CD4-positive, alpha-beta T cell treated with Interleukin-17A for 4 hours (primary cell): Measurements from ENCODE around the gene ARHGAP25.

Experiments
- DNase-seq: peaks from one replicate; pipeline ENCODE4 v3.0.0-alpha.2; 2020; ENCODE audit warnings: mixed read lengths

The ARHGAP25 gene

GRCh38 chr2:68734688-68735525, at the start of gene ARHGAP25:
TSS of gene ARHGAP25 (plus strand) at chr2:68734811. CDS start at chr2:68735200, 389 bp downstream.
- DNase-seq, result peak; percentile 57

DNA sequence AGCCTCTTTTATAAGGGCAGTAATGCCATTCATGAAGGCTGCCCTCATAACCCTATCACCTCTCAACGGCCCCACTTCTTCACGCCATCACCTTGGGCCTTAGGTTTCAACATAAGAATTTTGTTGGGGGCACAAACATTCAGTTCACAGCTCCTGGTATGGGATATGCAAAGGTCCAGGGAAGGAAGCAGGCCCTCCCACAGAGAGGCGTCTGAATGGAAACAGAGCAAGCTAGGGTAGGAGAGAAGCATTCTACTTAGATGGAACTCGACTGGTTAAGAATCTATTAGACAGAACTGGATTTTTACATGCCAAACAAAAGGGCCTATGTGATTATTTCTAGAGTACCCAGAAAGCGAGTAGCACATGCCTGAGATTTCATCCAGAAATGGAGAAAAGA, 48.4 kb upstream of the ARHGAP25 start:
- DNase-seq, result no peak

DNA sequence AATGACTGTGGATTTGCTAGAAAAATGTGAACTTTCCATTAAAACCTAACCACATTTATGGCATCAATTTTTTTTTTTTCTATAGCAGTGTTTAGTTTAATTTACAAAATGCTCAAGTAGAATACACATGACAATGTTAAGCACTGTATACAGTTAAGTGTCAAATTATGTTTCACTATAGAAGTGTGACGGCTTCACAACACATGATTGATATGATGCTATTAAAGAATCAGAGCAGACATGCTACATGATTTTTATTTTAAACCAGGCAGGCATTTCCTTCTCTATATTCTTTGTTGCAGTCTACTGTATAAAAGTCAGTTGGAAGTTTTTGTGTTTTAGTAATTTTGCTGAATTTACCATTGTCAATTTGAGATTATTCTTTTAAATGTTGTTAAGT, 47.6 kb upstream of the ARHGAP25 start:
- no peak for DNase-seq

DNA sequence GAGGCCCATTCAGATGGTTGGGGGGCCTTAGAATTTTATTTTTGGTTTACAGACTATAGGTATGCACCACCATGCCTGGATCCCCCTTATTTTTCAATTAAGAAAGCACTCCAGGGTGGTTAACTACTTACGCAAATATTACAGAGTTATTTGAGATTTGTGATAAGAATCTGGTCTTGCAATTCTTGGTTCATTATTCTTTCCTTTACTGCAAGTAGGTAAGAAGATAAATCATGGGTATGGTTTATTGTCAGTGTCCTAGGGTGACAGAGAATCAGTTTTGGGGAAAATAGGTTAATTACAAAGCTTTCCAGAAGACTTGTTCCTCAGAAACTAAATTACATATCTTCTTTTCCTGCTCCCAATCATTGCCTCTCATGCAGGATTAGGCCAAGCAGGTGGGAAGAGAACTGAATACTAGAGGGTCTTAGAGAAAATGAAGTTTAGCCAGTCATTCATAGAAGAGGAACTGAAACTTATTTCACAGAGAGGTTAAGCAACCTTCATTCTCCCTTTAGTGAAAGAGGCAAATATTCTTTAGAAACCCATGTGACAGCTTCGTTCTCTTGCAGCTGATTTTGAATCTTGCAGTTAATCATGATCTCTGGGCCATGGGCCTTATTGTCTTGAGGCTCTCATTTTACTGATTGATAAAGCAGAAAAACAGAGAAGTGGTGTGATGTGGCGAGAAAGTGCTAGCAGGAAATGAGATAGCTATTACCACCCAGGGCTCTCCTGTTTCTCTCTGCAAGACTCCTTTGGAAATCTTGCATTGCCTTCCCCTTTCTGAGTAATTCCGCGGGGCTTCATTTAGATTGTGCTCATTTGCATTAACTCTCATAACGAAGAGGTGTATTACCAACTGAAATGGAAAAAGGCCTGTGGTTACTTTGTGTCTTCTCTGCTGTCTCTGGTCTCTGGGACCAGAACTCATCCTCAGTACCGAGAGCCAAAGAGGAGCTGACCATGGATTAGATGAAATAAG, 44.8 kb upstream of the ARHGAP25 start:
- no peak for DNase-seq

DNA sequence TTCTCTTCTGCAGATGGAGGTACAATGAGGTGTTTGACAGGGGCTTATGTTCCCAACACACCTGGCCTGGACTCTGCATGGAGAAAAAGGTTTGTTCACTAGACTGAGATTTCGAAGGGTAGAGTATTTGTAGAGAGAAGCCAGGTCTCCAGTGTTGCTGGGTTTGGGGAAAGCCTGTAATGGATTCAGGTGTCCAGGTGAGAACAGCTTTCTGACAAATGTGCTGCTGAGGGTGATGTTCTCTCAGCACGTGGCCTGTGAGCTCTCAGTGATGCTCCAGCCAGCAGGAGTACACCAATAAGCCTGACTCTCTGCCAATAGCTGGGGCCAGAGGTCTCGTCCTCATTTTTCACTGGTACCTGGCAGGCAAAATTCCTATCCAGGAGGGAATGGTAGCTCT, 43.8 kb upstream of the ARHGAP25 start:
- no peak for DNase-seq

DNA sequence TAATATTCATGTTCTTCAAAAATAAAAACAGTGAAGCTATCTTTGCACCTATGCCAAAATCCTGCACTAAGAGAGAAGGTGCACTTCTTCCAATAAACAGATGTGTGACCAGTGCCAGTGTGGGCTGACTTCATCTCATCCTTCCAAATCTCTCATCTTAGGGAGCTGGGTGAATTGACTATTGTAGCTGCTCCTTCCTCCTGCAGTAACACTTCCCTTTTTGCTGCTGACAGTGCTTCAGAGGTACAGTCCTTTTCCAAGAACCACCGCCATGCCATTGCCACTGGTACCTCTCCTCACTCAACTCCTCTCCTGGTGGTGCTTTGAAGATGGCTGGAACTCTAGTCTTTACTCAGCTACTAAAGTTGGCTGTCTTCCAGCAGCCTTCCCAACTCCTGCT, 42.1 kb upstream of the ARHGAP25 start:
- no peak for DNase-seq

- no peak for DNase-seq
Measured at GRCh38 chr2:68693951-68694350, 40.7 kb upstream of the ARHGAP25 start.

DNA sequence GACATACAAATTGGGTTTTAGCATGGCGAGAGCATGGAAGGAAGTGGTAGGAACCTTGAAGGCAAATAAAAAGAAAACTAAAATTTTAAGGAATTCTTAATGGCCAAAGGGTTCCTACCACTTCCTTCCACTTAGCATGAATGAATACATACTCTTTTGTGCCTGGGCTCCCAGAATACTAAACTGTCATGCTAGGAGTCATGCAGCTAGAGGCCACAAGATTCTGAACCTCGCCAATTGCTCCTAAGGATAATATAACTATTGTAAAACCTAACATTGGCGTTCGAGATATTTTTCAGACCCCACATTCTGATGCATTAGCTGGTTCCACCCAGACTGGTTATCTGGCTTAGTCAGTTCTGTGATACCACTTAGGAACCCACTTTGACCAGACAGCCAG, 38.6 kb upstream of the ARHGAP25 start:
- DNase-seq, result no peak

DNA sequence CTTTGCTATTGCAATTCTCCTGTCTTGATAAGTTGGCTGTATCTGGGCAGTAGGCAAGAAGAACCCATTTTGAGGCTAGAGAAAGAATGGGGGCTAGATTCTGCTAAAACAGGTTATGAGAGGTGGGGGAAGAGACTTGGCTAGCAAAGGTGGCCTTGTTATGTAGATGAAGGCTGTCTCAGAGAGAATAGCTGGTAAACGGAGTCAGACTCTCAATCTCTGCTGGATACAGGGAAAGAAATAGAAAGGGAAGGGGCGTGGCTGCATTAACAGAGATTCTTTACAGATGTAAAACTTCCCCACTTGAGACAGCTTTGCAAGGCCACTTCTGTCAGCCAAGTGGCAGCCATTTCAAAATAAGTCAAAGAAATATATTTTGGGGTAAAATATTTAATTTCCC, 38.1 kb upstream of the ARHGAP25 start:
- no peak for DNase-seq

DNA sequence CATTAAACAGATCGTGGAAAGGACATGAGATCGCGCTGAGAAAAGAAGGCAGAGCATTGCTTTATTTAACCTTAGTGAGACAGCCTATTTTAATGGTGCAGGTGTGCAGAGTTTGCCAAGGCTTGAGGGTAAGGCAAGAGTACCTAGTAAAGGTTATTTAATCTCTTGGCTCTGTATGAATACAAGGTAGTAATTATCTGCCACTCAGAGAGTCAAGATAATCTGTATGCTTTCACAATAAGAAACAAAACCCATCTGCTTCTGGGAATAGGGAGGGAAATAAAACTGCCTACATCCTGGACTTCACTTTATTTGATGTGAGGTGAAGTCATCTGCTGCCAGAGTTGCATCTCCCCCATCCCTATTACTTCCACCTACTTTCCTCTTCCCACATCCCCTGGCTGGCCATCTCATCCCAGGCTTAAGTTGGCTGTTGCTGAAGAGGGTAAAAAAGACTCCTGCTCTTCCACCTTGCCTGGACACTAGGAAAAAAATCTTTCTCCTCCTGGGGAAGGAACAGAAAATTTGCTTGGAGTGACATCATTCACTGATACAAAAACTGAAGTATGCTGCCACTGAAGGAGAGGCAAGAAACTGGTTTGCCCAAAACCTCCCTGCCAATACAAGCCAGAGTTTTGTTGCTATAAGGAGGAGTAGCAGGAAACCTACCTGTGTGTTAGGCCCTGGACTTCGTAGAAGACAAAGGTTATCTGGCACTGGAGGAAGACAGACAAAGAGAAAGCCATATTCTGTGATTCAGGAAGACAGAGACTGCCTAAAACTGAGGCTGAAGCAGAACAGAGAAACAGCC, 35.8 kb upstream of the ARHGAP25 start:
- no peak for DNase-seq

GRCh38 chr2:68700560-68700959, 34.1 kb upstream of the ARHGAP25 start:
- no peak for DNase-seq

- DNase-seq, result no peak
Measured at GRCh38 chr2:68706637-68707036, 28.0 kb upstream of the ARHGAP25 start.

GRCh38 chr2:68708629-68709028, 26.0 kb upstream of the ARHGAP25 start:
- no peak for DNase-seq

DNA sequence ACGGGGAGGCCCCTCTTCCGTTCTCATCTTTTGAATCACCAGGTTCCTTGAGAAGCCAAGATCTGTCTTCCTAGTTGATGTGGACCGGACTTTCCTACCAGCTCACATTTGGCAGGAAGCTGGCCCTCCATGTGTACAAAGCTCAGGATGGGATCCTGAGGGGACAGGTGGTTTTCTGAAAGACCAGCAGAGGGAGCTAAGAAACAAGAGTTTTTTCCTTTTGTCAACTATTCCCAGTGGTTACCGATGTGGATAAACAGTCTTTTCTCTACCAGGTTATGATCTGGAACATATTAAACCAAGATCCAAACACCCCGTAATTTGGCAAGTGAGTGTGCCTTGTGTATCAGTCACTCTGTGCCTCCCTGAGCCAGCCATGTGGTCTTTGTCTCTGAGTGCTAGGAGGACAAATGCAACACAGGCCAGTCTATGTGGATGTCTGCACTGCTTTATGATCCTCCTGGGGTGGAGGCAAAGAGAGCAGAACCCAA, 25.1 kb upstream of the ARHGAP25 start:
- DNase-seq, result peak; percentile 32

GRCh38 chr2:68710336-68710735, 24.3 kb upstream of the ARHGAP25 start:
- DNase-seq, result no peak

DNA sequence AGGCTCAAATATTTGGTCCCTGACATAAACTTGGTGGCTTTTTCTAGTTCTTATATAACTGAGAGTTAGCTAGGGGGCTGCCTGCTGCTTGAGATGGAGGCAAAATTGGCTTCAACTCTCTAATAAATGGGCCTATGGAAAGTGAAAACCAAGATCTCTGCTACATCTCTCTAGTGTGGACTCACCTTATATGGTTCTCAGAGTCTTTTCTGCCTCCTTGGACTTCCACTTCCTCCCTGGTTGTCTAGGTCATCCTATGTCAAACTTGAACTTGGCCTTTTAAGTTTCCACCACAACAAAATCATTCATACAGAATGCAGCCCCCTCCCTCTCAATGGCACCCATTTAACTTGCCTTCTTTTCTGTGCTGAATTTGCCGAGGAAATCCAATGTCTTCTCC, 23.9 kb upstream of the ARHGAP25 start:
- DNase-seq, result no peak

DNA sequence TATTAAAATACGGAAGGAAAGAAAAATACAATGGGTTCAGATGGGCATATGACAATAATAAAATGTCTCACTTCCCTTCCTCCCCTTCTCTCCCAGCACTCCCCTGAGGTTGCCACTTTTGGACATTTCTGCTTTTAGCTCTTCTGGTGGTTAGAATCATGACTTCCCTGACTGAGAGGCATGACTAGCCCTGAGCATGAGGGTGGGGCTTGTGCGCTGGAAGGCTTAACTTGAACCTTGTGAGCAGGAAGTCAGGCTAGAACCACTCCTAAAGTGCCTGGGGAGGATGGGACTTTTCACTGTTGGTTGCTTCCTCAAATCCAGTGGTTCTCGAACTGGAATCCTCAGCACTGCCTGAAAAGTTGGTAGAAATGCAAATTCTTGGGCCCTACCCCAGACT, 19.7 kb upstream of the ARHGAP25 start:
- peak; percentile 69 for DNase-seq

GRCh38 chr2:68715353-68716041, 19.1 kb upstream of the ARHGAP25 start:
- DNase-seq, result peak; percentile 51

GRCh38 chr2:68716604-68717304, 17.9 kb upstream of the ARHGAP25 start:
- DNase-seq, result no peak

DNA sequence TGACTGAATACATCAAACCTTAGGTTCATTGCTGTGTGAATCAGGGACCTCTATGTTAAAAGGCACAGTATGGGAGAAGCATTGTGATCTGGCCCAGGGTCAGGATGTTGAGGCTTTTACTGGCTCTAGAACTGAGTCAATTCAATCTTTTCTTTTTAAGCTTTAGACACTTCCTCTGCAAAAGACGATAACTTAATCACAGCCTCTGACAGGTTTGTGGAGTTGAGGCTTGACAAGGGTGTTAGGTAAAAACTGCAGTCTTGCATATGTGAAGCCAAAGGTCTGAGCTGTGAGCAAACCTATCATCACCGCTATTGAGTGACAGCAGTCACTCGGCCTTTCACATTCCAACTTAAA, 17.3 kb upstream of the ARHGAP25 start:
- peak; percentile 67 for DNase-seq

- DNase-seq, result peak; percentile 24
Measured at GRCh38 chr2:68719912-68720311, 14.7 kb upstream of the ARHGAP25 start.
